ENCODE results near the gene FCHSD2. TPM values are rescaled to one million over a fixed set of nuclear protein-coding genes. Genes with fewer than 3 reads are reported as not detected.

FCHSD2 gene
- total and polyA plus RNA-seq, 2 donors (not counting 3 experiments of a cell fraction or from before 2014, with no cell fraction given) = 20.8 to 56.9 TPM

- FAIRE-seq (no peak), DNase-seq (ENCODE audit: low read depth, low spot score) (no peak)
- ChIA-PET CTCF (interaction anchor here (0.8 to 5.4 kb wide), 22 partner anchors 8 to 494 kb away, joined by 3 to 196 read pairs (median 12); partner anchors contain the start of genes FCHSD2 and STARD10), POLR2A (interaction anchor here (0.6 kb wide), 1 partner anchor 346 kb away, joined by 3 read pairs; no protein-coding TSS in a partner anchor)
- H4K20me1 ChIP-seq (replicated peaks; ENCODE audit: control insufficient read depth, extremely low read depth, insufficient read depth, low read length) = no peaks in the 10 kb centered on the region
- no peak overlapping the region for H3K27ac ChIP-seq (ENCODE audit: insufficient read depth, low read depth, low read length)
- peaks cover 27% of the 10 kb centered on the region for H3K4me1 ChIP-seq (ENCODE audit: control insufficient read depth, extremely low read depth, insufficient read depth, low read length)
- H3K4me3 ChIP-seq (replicated peaks in 1 of 3; ENCODE audit: insufficient read depth in 1 of 3, low read depth in 1 of 3, low read length in 3 of 3) = no peak overlapping the region
- dilution Hi-C loops (cut with MboI; ENCODE audit: extremely low pct_ligation_motif_present, low sequenced_read_pairs) (no loop called here), intact Hi-C loops (cut with micrococcal nuclease) (loop anchor here (1.0 kb wide), 4 partner anchors 254 to 494 kb away; no protein-coding TSS in a partner anchor)
- no peak for TF ChIP-seq POLR2AphosphoS5 (IDR thresholded peaks at IDR 0.05; ENCODE audit: insufficient read depth, low read depth, low read length)
- TF ChIP-seq, protein P1, sequence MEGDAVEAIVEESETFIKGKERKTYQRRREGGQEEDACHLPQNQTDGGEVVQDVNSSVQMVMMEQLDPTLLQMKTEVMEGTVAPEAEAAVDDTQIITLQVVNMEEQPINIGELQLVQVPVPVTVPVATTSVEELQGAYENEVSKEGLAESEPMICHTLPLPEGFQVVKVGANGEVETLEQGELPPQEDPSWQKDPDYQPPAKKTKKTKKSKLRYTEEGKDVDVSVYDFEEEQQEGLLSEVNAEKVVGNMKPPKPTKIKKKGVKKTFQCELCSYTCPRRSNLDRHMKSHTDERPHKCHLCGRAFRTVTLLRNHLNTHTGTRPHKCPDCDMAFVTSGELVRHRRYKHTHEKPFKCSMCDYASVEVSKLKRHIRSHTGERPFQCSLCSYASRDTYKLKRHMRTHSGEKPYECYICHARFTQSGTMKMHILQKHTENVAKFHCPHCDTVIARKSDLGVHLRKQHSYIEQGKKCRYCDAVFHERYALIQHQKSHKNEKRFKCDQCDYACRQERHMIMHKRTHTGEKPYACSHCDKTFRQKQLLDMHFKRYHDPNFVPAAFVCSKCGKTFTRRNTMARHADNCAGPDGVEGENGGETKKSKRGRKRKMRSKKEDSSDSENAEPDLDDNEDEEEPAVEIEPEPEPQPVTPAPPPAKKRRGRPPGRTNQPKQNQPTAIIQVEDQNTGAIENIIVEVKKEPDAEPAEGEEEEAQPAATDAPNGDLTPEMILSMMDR (IDR thresholded peaks at IDR 0.05; ENCODE audit: extremely low read depth in 1 of 2, insufficient read depth in 1 of 2, low read depth in 1 of 2, low read length in 2 of 2) = no peak
- no peak for TF ChIP-seq MYC (IDR thresholded peaks at IDR 0.05; ENCODE audit: low read depth, low read length)
- no peak for TF ChIP-seq EZH2 (IDR thresholded peaks at IDR 0.05; ENCODE audit: borderline replicate concordance, low read depth, low read length, severe bottlenecking)
- TF ChIP-seq POLR2A (IDR thresholded peaks at IDR 0.05; ENCODE audit: low read depth, low read length) = no peak
- TF ChIP-seq, protein P2, sequence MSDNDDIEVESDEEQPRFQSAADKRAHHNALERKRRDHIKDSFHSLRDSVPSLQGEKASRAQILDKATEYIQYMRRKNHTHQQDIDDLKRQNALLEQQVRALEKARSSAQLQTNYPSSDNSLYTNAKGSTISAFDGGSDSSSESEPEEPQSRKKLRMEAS (IDR thresholded peaks at IDR 0.05; ENCODE audit: insufficient read depth, insufficient read length) = no peak
- TF ChIP-seq JUN (IDR thresholded peaks at IDR 0.05; ENCODE audit: borderline replicate concordance, insufficient read depth, insufficient read length, low read depth) = no peak
- no peak for TF ChIP-seq FOS (IDR thresholded peaks at IDR 0.05; ENCODE audit: borderline replicate concordance, insufficient read depth, low read length)
- TF ChIP-seq GATA2 (IDR thresholded peaks at IDR 0.05; ENCODE audit: insufficient read depth, insufficient read length, low read depth, low read length) = no peak
- no peaks in the 10 kb centered on the region for H3K36me3 ChIP-seq (ENCODE audit: control insufficient read depth in 2 of 2, extremely low read depth in 1 of 2, insufficient read depth in 2 of 2, low read length in 2 of 2)
- no peaks in the 10 kb centered on the region for H3K79me2 ChIP-seq (ENCODE audit: control insufficient read depth, insufficient read depth, low read length)
- no peak overlapping the region for H3K4me2 ChIP-seq (ENCODE audit: insufficient read depth, low read length)
- no peaks in the 10 kb centered on the region for H3K27me3 ChIP-seq (ENCODE audit: control insufficient read depth in 2 of 2, insufficient read depth in 2 of 2, low read length in 2 of 2)
- no peak overlapping the region for H2AFZ ChIP-seq (ENCODE audit: low read depth, low read length)
- no peaks in the 10 kb centered on the region for H3K9me3 ChIP-seq (replicated peaks; ENCODE audit: control insufficient read depth, insufficient read depth, low read length)
- BruUV-seq (replicated peaks) = no TSS peak
- no peak overlapping the region for H3K9ac ChIP-seq (replicated peaks; ENCODE audit: extremely low read depth, insufficient read depth, low read length)
- no peaks in the 10 kb centered on the region for H3K9me1 ChIP-seq (replicated peaks; ENCODE audit: control insufficient read depth, extremely low read depth, insufficient read depth, low read length)
These were observed 36.6 kb upstream of the FCHSD2 start for GRCh38 chr11:73178681-73179080.

Measured in endothelial cell of umbilical vein (primary cell).